Coronary artery (tissue), 2 donors: ENCODE data around the gene SMC1B.

ENCODE experiments used
- DNase-seq: peaks from one replicate; pipeline ENCODE4 v3.0.0-alpha.2; 2017; ENCODE audit warnings: low spot score
- H3K27ac ChIP-seq, 2 donors: fragments of 200-600 bp; sonication (generic); one replicate each; pipeline ENCODE4 v1.5.1; 2016 to 2019
- H3K4me3 ChIP-seq: fragments of 200-600 bp; sonication (generic); 2 replicates; pipeline ENCODE4 v1.5.1; 2016; ENCODE audit warnings: mild to moderate bottlenecking, moderate library complexity
- TF ChIP-seq, protein P1 (sequence below): fragments of 200-600 bp; sonication (generic); IDR thresholded peaks from one replicate; pipeline ENCODE4 v1.5.1; 2019; ENCODE audit warnings: antibody characterized with exemption

The SMC1B gene

DNA sequence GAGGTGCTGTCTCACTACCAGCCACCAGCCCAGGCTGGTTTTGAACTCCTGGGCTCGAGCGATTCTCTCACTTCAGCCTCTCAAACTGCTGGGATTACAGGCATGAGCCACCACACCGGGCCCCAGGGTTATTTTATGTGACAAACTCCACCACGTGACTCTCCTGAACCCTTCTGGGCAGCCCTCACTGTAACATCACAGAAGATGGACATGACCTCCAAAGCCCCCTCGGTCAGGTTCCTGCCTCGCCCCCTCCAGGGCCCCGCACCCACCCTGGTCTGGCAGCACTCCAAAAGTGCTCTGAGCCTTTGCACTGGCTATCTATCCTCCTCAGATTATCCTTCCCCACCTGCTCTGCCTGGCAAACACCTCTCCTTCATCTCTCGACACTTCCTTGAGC is 43.4 kb upstream of the SMC1B start:
- TF ChIP-seq, protein P1, sequence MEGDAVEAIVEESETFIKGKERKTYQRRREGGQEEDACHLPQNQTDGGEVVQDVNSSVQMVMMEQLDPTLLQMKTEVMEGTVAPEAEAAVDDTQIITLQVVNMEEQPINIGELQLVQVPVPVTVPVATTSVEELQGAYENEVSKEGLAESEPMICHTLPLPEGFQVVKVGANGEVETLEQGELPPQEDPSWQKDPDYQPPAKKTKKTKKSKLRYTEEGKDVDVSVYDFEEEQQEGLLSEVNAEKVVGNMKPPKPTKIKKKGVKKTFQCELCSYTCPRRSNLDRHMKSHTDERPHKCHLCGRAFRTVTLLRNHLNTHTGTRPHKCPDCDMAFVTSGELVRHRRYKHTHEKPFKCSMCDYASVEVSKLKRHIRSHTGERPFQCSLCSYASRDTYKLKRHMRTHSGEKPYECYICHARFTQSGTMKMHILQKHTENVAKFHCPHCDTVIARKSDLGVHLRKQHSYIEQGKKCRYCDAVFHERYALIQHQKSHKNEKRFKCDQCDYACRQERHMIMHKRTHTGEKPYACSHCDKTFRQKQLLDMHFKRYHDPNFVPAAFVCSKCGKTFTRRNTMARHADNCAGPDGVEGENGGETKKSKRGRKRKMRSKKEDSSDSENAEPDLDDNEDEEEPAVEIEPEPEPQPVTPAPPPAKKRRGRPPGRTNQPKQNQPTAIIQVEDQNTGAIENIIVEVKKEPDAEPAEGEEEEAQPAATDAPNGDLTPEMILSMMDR: no peak
- H3K27ac ChIP-seq: no peak overlapping the region
- DNase-seq: no peak
- H3K4me3 ChIP-seq: no peak overlapping the region

DNA sequence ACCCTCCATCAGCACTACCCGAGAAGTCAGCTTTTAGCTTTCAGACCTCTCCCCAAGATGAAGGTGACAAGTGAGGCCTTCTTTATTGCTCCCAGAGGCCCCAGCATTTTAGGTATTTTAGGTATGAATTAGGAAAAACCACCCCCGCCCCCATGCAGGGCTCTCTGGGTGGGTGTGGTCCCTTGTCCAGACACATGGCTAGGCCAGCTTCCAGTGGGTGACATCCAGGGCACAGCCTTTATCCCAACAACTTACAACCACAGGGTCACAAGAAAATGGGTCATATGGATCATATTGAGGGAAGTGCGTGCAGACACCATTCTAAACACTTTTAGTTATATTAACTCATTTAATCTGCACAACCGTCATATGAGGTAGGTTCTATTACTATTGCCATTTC is 42.2 kb upstream of the SMC1B start:
- TF ChIP-seq, protein P1: no peak
- no peak overlapping the region for H3K4me3 ChIP-seq
- H3K27ac ChIP-seq: no peak overlapping the region
- no peak for DNase-seq

DNA sequence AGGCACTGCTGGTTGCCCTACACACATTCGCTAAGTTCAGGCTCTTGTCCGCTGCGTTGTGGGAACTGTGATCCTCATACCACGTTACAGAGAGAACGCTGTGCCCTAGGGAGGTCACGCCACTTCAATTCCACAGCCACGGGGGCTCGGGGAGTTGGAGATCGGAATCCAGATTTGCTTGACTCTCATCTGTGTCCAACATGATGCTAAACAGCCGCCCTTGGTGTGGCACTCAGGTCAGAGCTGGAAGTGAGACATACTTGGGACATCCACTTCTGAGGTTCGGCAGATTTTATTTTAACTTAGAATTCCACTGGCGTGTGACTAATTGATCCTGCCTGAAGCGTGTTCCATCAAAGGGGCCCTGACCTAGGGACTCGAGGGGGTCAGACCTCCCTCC is 41.8 kb upstream of the SMC1B start:
- H3K4me3 ChIP-seq: no peak overlapping the region
- no peak overlapping the region for H3K27ac ChIP-seq
- TF ChIP-seq, protein P1: no peak
- DNase-seq: no peak

DNA sequence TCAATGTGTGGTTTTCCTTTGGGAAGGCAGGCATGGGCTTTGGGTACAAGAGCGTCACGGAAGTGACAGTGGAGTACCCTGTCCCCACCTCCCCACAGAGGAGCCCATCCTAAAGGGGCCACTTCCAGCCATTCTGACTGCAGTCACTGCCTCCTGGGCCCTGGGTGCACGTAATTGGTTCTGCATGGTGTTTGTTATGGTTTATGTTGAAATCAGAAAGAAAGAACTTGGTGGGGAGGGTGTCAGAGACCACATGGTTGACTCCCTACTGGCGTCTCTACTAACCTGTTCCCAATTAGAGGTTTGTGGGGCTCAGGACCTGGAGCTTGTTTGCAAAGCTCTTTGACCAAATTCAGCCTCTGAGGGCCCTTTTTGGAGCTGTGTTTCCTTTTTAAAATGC is 40.9 kb upstream of the SMC1B start:
- DNase-seq: no peak
- TF ChIP-seq, protein P1: no peak
- Histone ChIP-seq H3K27ac (peak overlapping the region in 1 of 2 donors; percentile 73), H3K4me3 (no peak overlapping the region)

DNA sequence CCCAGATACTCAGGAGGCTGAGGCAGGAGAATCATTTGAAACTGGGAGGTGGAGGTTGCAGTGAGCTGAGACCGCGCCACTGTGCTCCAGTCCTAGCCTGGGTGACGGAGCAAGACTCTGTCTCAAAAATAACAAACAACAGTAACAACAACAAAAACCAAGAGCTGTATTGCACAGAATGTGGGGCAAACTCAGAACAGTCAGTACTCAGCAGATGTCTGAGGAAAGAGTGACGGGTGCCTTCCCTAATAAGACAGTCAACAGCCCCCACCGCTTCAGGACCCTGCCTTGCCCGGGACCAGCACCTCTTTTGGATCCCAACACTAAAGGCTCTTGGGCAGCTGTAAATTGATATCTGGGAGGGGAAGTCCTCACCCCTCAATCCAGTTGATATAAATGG is 40.4 kb upstream of the SMC1B start:
- Histone ChIP-seq H3K4me3 (no peak overlapping the region), H3K27ac (peak overlapping the region in 1 of 2 donors; percentile 73)
- no peak for DNase-seq
- TF ChIP-seq, protein P1: no peak

DNA sequence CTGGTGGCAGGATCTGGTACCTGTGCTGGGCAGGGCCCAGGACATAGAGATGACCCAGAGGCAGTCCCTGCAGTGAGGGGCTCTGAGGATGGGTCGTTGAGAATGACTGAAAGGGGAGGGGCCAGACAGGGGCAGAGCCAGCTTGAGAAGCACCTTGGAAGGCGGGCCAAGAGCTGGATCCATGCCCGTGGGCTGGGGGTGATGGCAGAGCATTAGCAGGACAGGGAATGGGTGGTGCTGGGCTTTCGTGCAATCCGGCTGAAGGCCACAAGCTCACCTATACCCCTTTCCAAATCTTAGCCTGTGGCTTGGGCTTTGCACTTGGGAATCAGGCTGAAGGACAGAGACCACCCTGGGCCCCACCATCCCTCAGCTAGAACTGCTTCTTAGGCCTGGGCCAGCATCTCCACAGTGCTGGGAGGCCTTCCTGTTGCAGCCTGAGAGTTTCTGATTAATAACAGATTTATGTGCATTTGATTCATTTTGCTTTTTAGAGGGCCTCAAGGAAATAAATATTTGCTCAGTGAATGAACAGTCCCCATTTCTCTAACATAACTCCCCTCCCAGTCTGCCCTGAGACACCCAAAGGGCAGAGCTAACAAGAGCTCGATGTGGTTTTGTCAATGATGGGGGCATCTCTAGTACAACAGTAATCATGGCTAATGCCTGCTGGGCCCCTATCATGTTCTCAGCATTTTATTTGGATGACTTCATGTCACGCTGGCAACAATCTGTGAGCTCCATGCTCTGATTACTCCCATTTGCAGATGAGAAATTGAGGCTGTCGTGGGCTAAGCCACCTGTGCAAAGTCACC is 39.4 kb upstream of the SMC1B start:
- DNase-seq: no peak
- TF ChIP-seq, protein P1: no peak
- no peak overlapping the region for H3K4me3 ChIP-seq
- peak overlapping the region in 1 of 2 donors; percentile 73 for H3K27ac ChIP-seq

DNA sequence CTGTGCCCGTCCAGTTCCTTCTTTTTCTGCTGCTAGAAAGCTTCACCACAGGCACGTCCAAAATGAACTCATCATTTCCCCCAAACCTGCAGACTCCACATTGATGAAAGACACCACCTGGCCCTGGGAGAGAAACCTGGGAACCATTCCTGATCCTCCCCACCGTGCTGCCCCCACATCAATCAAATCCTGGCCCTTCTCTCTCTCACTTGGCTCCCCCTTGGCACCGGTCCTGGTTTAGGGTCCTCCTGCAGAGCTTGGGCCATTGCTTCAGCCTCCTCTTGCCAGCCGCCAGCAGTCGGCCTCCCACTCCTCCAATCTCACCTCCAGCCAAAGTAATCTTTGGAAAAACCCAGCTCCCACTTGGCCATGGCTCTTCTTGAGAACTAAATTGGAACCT is 38.6 kb upstream of the SMC1B start:
- no peak overlapping the region for H3K4me3 ChIP-seq
- DNase-seq: no peak
- TF ChIP-seq, protein P1: no peak
- peak overlapping the region in 1 of 2 donors; percentile 73 for H3K27ac ChIP-seq
